ENCODE results near the gene APOL5.

The APOL5 gene

GRCh38 chr22:35743326-35743860, 25.7 kb downstream of the APOL5 start:
- no peak for DNase-seq (ENCODE audit: low spot score)

DNA sequence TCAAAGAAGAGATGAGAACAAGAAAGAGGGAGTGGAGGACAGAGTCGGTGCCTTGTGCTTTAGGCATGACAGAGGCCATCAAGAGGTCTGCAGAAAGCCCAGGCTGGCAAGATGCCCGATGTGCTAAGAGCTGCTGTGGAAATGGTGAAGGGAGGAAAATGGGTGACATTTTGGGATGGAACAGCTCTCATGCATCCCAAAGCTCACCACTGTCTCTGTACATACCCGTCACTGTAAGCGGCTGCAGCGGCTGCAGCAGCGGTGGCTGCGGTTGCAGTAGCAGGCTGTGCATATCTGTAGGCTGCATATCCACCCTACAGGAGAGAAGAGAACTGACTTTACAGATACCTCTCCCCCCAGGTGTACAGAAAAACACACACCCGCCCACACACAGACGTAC, 28.6 kb downstream of the APOL5 start:
- DNase-seq (ENCODE audit: low spot score): no peak

- no peak for DNase-seq (ENCODE audit: low spot score)
These were observed 29.5 kb downstream of the APOL5 start for GRCh38 chr22:35746946-35747703.

- DNase-seq (ENCODE audit: low spot score): no peak
These were observed 32.1 kb downstream of the APOL5 start for GRCh38 chr22:35749808-35750207.

DNA sequence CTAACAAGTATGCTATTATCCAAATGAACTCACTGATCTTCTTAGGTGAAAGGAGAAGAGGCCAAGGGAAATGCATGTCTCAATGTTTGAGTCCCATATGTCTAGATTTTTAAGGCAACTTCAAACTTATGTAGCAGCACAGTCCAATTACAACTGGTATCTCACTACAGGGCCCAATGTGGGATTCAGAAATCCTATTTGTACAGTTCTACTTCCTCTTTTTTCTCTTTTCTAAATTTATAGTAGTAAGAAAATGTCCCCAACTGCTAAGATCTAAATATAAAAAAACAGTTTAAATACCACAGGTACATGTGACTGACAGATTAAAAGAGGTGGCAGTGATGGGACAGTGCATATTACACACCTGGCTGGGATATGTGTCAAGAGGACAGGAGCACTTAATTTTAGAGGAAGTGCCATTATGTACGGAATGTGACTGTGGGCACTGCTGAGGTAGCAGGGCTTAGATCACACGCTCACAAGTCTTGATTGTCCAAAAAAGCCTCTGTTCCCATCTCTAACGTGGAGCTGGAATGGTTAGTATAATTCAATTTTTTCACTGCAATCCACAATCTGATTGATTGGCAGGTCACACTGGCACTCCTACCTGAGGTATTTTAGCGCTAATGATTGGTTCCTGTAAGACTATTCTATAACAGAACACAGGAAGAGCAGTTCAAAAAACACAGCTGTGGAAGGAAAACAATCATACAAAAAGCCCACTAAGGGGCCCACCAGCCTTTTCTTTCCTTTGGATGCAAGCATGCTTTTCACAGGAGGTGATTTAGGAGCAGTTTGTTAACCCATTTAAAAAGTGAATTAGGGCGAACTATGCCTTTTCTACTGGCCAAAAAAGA, 34.6 kb downstream of the APOL5 start:
- no peak for DNase-seq (ENCODE audit: low spot score)

- no peak for DNase-seq (ENCODE audit: low spot score)
These were observed 35.2 kb downstream of the APOL5 start for GRCh38 chr22:35752863-35753189.

- DNase-seq (ENCODE audit: low spot score): no peak
These were observed 37.1 kb downstream of the APOL5 start for GRCh38 chr22:35754761-35755160.

DNA sequence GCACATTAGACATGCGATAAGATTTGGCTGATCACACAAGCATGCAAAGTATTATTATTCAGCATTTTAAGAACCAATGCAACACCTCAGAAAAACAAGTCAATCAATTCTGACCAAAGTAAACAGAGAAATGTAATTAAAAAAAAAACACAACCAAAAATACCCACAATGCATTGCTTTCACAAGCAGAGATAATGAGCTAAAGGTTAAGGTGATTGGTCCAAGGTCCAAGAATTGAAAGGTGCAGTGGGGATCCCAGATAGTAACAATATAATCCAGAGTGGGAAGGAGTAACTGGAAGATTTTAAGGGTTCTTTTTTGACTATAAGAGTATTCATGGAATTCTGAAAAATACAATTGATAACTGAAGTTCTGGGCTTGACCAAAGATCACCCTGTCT, 39.0 kb downstream of the APOL5 start:
- no peak for DNase-seq (ENCODE audit: low spot score)

GRCh38 chr22:35758394-35758793, 40.7 kb downstream of the APOL5 start:
- no peak for DNase-seq (ENCODE audit: low spot score)

- peak; percentile 43 for DNase-seq (ENCODE audit: low spot score)
These were observed 43.4 kb downstream of the APOL5 start for GRCh38 chr22:35761037-35761436.

DNA sequence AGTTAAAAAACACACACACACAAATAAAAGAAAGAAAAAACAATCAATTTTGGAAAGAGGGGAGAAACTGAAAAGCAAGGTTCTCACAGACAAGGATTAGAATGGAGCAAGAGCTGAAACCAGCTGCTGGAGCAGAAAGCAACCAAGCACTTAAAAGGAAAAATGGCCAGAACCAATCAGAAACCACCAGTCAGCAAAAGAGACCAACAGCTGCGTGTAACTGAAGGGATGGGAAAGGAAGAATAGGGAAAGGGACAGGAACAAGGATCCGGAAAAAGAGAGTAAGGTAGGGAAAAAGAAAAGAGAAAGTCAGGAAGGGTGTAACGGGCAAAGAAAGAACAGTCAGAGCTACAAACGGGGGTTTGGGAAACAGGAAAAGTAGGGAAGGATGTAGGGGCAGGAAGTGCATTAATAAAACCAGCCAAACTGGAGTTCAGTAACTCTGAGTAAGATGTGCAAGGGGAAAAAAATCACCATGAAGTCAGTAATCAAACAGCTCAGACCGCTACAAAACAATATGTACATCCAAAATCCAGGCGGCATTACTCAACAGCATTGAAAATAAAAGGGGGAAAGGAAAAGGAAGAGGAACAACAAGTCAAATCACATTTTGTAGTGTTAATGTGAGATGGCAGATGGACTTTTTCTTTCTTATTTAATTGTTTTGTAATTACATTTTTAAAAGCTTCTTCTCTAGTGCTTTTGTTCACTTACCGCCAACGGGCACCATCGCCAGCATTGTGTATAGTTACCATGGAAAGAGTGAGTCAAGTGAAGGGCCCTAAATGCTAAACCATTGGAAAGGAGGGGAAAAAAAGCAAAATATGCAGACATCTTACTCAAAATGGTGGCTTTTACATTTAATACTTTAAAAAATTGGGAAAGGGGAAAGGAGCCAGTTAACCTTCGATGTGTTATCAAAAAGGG, 49.2 kb downstream of the APOL5 start:
- DNase-seq (ENCODE audit: low spot score): no peak

GRCh38 chr22:35769974-35770373, 52.3 kb downstream of the APOL5 start:
- DNase-seq (ENCODE audit: low spot score): no peak

DNA sequence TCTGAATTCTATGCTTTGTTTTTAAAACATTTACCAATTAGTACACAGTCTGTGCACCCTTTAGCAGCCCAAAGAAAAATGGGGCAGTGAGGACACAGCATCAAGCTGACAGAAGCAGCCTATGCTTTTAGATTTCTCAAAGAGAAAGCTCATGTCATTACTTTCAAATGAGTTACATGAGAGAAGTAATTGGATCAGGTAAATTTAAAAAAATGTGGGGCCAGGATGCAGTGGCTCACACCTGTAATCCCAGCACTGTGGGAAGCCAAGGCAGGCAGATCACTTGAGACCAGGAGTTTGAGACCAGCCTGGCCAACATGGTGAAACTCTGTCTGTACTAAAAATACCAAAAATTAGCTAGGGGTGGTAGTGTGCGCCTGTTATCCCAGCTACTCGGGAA, 57.7 kb downstream of the APOL5 start:
- DNase-seq (ENCODE audit: low spot score): no peak

DNA sequence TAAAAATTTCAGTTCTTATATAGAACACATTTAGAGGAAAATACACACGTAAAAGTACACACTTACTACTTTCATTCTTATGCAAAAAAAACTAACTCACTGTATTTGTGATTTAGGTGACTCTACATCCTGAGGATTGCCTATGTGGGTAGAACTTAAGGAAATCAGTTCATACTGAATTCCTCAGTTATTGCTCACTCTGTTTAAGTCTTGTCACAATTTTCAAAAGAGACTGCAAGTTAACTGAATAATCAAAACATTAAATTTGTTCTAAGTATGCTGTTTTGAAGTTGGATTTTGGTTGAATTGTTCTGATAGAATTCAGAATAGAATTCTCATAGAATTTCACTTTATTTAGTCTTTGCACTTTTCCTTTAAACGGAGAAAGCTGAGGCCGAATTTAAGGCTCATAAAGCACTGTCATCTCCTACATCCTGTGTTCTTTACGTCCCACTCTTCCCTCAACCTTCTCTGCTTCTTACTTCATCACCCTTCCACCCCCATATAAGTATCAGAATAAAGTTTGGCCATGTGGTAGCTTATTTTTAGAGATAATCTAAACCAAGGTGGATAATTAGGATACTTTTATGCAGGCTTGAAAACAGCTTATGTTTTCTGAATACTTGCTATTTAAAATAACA, 59.8 kb downstream of the APOL5 start:
- DNase-seq (ENCODE audit: low spot score): peak; percentile 73

Measured in RKO (cell line).